Measurements from ENCODE around the gene MAD1L1. TPM values are rescaled to one million over a fixed set of nuclear protein-coding genes. Genes with fewer than 3 reads are reported as not detected.

MAD1L1 gene
- total RNA-seq, 1 experiment from 2014 or later: 43.8 TPM

GRCh38 chr7:2017914-2018568, 214.7 kb downstream of the MAD1L1 start (continued):
- no peak for TF ChIP-seq MLX (CRISPR knock-in tag; IDR thresholded peaks at IDR 0.05)
- TF ChIP-seq ZSCAN18 (CRISPR knock-in tag; IDR thresholded peaks at IDR 0.05): no peak
- no peak for TF ChIP-seq JAZF1 (CRISPR knock-in tag; IDR thresholded peaks at IDR 0.05)

GRCh38 chr7:2017481-2017891, 215.3 kb downstream of the MAD1L1 start:
- no peak for TF ChIP-seq NR2C2 (CRISPR knock-in tag; IDR thresholded peaks at IDR 0.05)
- no peak for TF ChIP-seq ZNF416 (CRISPR knock-in tag; IDR thresholded peaks at IDR 0.05)
- TF ChIP-seq MXD4 (CRISPR knock-in tag; IDR thresholded peaks at IDR 0.05; ENCODE audit: borderline replicate concordance): no peak
- TF ChIP-seq SMAD4 (CRISPR knock-in tag; IDR thresholded peaks at IDR 0.05): no peak
- no peak for TF ChIP-seq JAZF1 (CRISPR knock-in tag; IDR thresholded peaks at IDR 0.05)
- no peak for TF ChIP-seq ZNF532 (CRISPR knock-in tag; IDR thresholded peaks at IDR 0.05; ENCODE audit: borderline replicate concordance)
- no peak for TF ChIP-seq NR1H2 (CRISPR knock-in tag; IDR thresholded peaks at IDR 0.05)
- TF ChIP-seq E2F1 (CRISPR knock-in tag; IDR thresholded peaks at IDR 0.05): no peak
- TF ChIP-seq ETV6 (CRISPR knock-in tag; IDR thresholded peaks at IDR 0.05): no peak
- TF ChIP-seq IRF2 (CRISPR knock-in tag; IDR thresholded peaks at IDR 0.05; ENCODE audit: borderline replicate concordance, low read depth): no peak
- TF ChIP-seq ZNF423 (CRISPR knock-in tag; IDR thresholded peaks at IDR 0.05): no peak
- TF ChIP-seq ZBTB21 (CRISPR knock-in tag; IDR thresholded peaks at IDR 0.05; ENCODE audit: borderline replicate concordance): no peak
- no peak for TF ChIP-seq ELF4 (CRISPR knock-in tag; IDR thresholded peaks at IDR 0.05; ENCODE audit: low read depth)
- TF ChIP-seq OVOL2 (CRISPR knock-in tag; IDR thresholded peaks at IDR 0.05; ENCODE audit: borderline replicate concordance): no peak
- no peak for TF ChIP-seq ZNF138 (CRISPR knock-in tag; conservative IDR thresholded peaks at IDR 0.05)
- no peak for ATAC-seq
- ChIA-PET POLR2A (no interaction called here), CTCF (no interaction called here)
- Mint-ChIP-seq H3K4me1 (peaks cover 4% of the 10 kb centered on the region), H3K4me3 (no peak overlapping the region), H3K27ac (peak overlapping the region; percentile 82), H3K9me3 (no peaks in the 10 kb centered on the region), H3K36me3 (no peaks in the 10 kb centered on the region), H3K27me3 (ENCODE audit: low read depth) (no peaks in the 10 kb centered on the region)
- DNase-seq (ENCODE audit: low spot score): no peak
